CD8-positive, alpha-beta memory T cell (primary cell): Measurements from ENCODE around the gene SLC11A1. TPM values are rescaled to one million over a fixed set of nuclear protein-coding genes. Genes with fewer than 3 reads are reported as not detected.

Experiments used
- CTCF ChIA-PET: fragments of 350-600 bp; sonication (Branson Sonifier 250); formaldehyde crosslinking; loops from one replicate; lab custom pipeline; 2021; ENCODE audit warnings: antibody characterized with exemption; lab: Charles Lee
- POLR2A ChIA-PET: fragments of 350-600 bp; sonication (Branson Sonifier 250); formaldehyde crosslinking; loops from one replicate; lab custom pipeline; 2021; ENCODE audit warnings: antibody characterized with exemption; lab: Charles Lee
- DNase-seq, 5 donors: peaks; one replicate each; pipeline versions ENCODE4 v3.0.0 to v3.0.0-alpha.2; 2020 to 2022; ENCODE audit warnings: mixed read lengths in 1 of 5
- H3K27ac ChIP-seq: one replicate; pipeline ENCODE4 v1.7.0; 2013; ENCODE audit warnings: low read depth, mild to moderate bottlenecking, low read length, moderate library complexity
- H3K27me3 ChIP-seq: 2 replicates; pipeline ENCODE4 v1.7.0; 2013; ENCODE audit warnings: low read length, mild to moderate bottlenecking; ENCODE audit not compliant: insufficient read depth, poor library complexity, severe bottlenecking
- H3K36me3 ChIP-seq: 2 replicates; pipeline ENCODE4 v1.7.0; 2013; ENCODE audit warnings: mild to moderate bottlenecking, low read length, moderate library complexity; ENCODE audit not compliant: insufficient read depth
- H3K4me1 ChIP-seq: 2 replicates; pipeline ENCODE4 v1.7.0; 2013; ENCODE audit warnings: mild to moderate bottlenecking, low read length, moderate library complexity; ENCODE audit not compliant: insufficient read depth
- H3K4me3 ChIP-seq: 2 replicates; pipeline ENCODE4 v1.7.0; 2013; ENCODE audit warnings: mild to moderate bottlenecking, low read length
- H3K9me3 ChIP-seq: 2 replicates; pipeline ENCODE4 v1.7.0; 2013; ENCODE audit warnings: mild to moderate bottlenecking, low read length
- H3K27ac Mint-ChIP-seq, 8 donors: one replicate each; pipeline ENCODE4 v1.8.0; 2020 to 2021; ENCODE audit warnings: mixed read lengths in 8 of 8, mild to moderate bottlenecking in 6 of 8, inconsistent platforms in 3 of 8, moderate library complexity in 3 of 8
- H3K27me3 Mint-ChIP-seq, 2 donors: one replicate each; pipeline ENCODE4 v1.8.0; 2020 to 2021; ENCODE audit warnings: mixed read lengths in 2 of 2, mild to moderate bottlenecking in 1 of 2, moderate library complexity in 1 of 2
- H3K36me3 Mint-ChIP-seq, 3 donors: one replicate each; pipeline ENCODE4 v1.8.0; 2020 to 2021; ENCODE audit warnings: mixed read lengths in 3 of 3, inconsistent platforms in 1 of 3, mild to moderate bottlenecking in 1 of 3
- H3K4me1 Mint-ChIP-seq, 3 donors: one replicate each; pipeline ENCODE4 v1.8.0; 2020 to 2021; ENCODE audit warnings: mixed read lengths in 3 of 3, inconsistent platforms in 1 of 3, mild to moderate bottlenecking in 1 of 3
- H3K4me3 Mint-ChIP-seq, 7 donors: one replicate each; pipeline ENCODE4 v1.8.0; 2020 to 2021; ENCODE audit warnings: mixed read lengths in 7 of 7, mild to moderate bottlenecking in 6 of 7, moderate library complexity in 4 of 7, inconsistent platforms in 2 of 7
- H3K9me3 Mint-ChIP-seq, 5 donors: one replicate each; pipeline ENCODE4 v1.8.0; 2020 to 2022; ENCODE audit warnings: mixed read lengths in 5 of 5, mild to moderate bottlenecking in 3 of 5, moderate library complexity in 2 of 5, inconsistent platforms in 1 of 5
- polyA plus RNA-seq: library from polyadenylated mRNA; unstranded; fragments of 300-500 nt; fragmentation: Illumina TruSeq; gene quantifications from one replicate; pipeline ENCODE4 v1.2.3, GENCODE V29; 2021
- total RNA-seq, 2 experiments: library from RNA; stranded (reverse); gene quantifications; one replicate each; pipeline ENCODE4 v1.2.3, GENCODE V29; 2021

SLC11A1 gene
- total and polyA plus RNA-seq, 3 experiments from 2014 or later = 0.32 to 2.1 (median 1.1) TPM

DNA sequence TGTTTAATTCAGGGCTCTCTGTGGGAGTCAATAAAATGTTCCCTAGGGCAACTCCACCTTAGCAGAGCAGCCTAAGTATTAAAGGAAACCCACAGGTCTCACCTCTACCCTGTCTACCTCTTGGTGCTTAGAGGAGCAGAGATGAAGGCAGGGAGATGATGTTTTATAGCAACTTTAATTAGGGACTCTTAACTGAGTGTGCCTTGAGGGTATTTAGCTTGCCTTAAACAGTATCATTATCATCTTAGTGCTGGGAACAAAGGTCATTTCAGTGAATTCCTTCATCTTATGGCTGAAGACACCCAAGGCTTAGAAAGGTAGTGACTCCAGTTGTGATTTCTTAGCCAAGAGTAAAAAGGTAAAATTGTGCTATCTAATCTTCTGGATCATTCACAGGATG is 63.5 kb downstream of the SLC11A1 start:
- Histone ChIP-seq H3K36me3 (no peaks in the 10 kb centered on the region), H3K9me3 (no peaks in the 10 kb centered on the region), H3K4me3 (no peak overlapping the region), H3K27me3 (no peaks in the 10 kb centered on the region), H3K4me1 (no peaks in the 10 kb centered on the region), H3K27ac (no peak overlapping the region)
- POLR2A ChIA-PET = no interaction called here
- Mint-ChIP-seq H3K4me1 (peaks cover 0 to 2% (median 0%) of the 10 kb centered on the region in 3 donors), H3K27me3 (no peaks in the 10 kb centered on the region), H3K36me3 (peaks cover 0 to 30% (median 3%) of the 10 kb centered on the region in 3 donors), H3K4me3 (no peak overlapping the region), H3K9me3 (no peaks in the 10 kb centered on the region), H3K27ac (no peak overlapping the region)
- CTCF ChIA-PET = interaction anchor here (1.5 kb wide), 1 partner anchor 17 kb away, joined by 3 read pairs; no protein-coding TSS in a partner anchor
- no peak for DNase-seq

Other genes with a start within 250 kb of the SLC11A1 start
- gene CXCR1, start 215.3 kb upstream of the SLC11A1 start, total RNA-seq = not detected
- 1.1 TPM for gene CXCR1, start 215.3 kb upstream of the SLC11A1 start, polyA plus RNA-seq
- gene ARPC2, start 165.1 kb upstream of the SLC11A1 start, total RNA-seq = 100 to 1,000 TPM; 575 to 600 TPM
- gene ARPC2, start 165.1 kb upstream of the SLC11A1 start, polyA plus RNA-seq = 970 TPM
- under 1 TPM; 0.51 to 0.72 TPM for gene GPBAR1, start 121.3 kb upstream of the SLC11A1 start, total RNA-seq
- not detected for gene GPBAR1, start 121.3 kb upstream of the SLC11A1 start, polyA plus RNA-seq
- gene AAMP, start 112.1 kb upstream of the SLC11A1 start, total RNA-seq = 10 to 100 TPM; 94.8 to 95.2 TPM
- gene AAMP, start 112.1 kb upstream of the SLC11A1 start, polyA plus RNA-seq = 86.1 TPM
- 10 to 100 TPM; 26.8 to 31.6 TPM for gene PNKD, start 111.8 kb upstream of the SLC11A1 start, total RNA-seq
- gene PNKD, start 111.8 kb upstream of the SLC11A1 start, polyA plus RNA-seq = 111 TPM
- 10 to 100 TPM; 82.3 to 92.3 TPM for gene TMBIM1, start 89.8 kb upstream of the SLC11A1 start, total RNA-seq
- gene TMBIM1, start 89.8 kb upstream of the SLC11A1 start, polyA plus RNA-seq = 149 TPM
- not detected for gene CATIP, start 25.4 kb upstream of the SLC11A1 start, total RNA-seq
- gene CATIP, start 25.4 kb upstream of the SLC11A1 start, polyA plus RNA-seq = not detected
- gene CTDSP1, start 17.6 kb downstream of the SLC11A1 start, total RNA-seq = 100 to 1,000 TPM; 104 to 113 TPM
- gene CTDSP1, start 17.6 kb downstream of the SLC11A1 start, polyA plus RNA-seq = 32.2 TPM
- gene VIL1, start 36.9 kb downstream of the SLC11A1 start, total RNA-seq = not detected
- gene VIL1, start 36.9 kb downstream of the SLC11A1 start, polyA plus RNA-seq = not detected
- gene USP37, start 186.1 kb downstream of the SLC11A1 start, total RNA-seq = 10 to 100 TPM; 29.9 to 31.5 TPM
- 12.5 TPM for gene USP37, start 186.1 kb downstream of the SLC11A1 start, polyA plus RNA-seq
- 100 to 1,000 TPM; 131 to 135 TPM for gene CNOT9, start 186.6 kb downstream of the SLC11A1 start, total RNA-seq
- 22.5 TPM for gene CNOT9, start 186.6 kb downstream of the SLC11A1 start, polyA plus RNA-seq
- under 1 TPM in 1 of 2 experiments, not detected in 1; 0.16 TPM for gene PLCD4, start 225.6 kb downstream of the SLC11A1 start, total RNA-seq
- gene PLCD4, start 225.6 kb downstream of the SLC11A1 start, polyA plus RNA-seq = 0.49 TPM